MG63 (cell line): ENCODE measurements around the gene PTPRC. TPM values are rescaled to one million over a fixed set of nuclear protein-coding genes. Genes with fewer than 3 reads are reported as not detected.

ENCODE experiments used
- DNase-seq: peaks from one replicate; pipeline ENCODE4 v3.0.0-alpha.2; 2020
- H3K27me3 ChIP-seq: fragments of 250-450 bp; sonication (Bioruptor Pico); 2 replicates; pipeline ENCODE4 v1.5.1; 2020; ENCODE audit warnings: mild to moderate bottlenecking, moderate library complexity
- H3K36me3 ChIP-seq: fragments of 250-450 bp; sonication (Bioruptor Pico); 2 replicates; pipeline ENCODE4 v1.5.1; 2020; ENCODE audit warnings: mild to moderate bottlenecking, moderate library complexity
- H3K4me3 ChIP-seq: fragments of 250-450 bp; sonication (Bioruptor Pico); 2 replicates; pipeline ENCODE4 v1.5.1; 2020; ENCODE audit warnings: mild to moderate bottlenecking, moderate library complexity
- H3K9me3 ChIP-seq: fragments of 250-450 bp; sonication (Bioruptor Pico); 2 replicates; pipeline ENCODE4 v1.5.1; 2020; ENCODE audit warnings: mild to moderate bottlenecking, moderate library complexity
- total RNA-seq: library from RNA; depleted of rRNA; stranded (reverse); fragments of >200 nt; shearing (Covaris generic); gene quantifications from 2 replicates; pipeline ENCODE4 v1.2.3, GENCODE V29; 2014; ENCODE audit warnings: low replicate concordance

The PTPRC gene
- total RNA-seq, 1 experiment from 2014 or later = 7.0 TPM

GRCh38 chr1:198651650-198652400 is 13.0 kb downstream of the PTPRC start:
- Histone ChIP-seq H3K27me3 (no peaks in the 10 kb centered on the region), H3K36me3 (peaks cover 3% of the 10 kb centered on the region; the same call in 1 of the 2 replicates), H3K4me3 (no peak overlapping the region), H3K9me3 (no peaks in the 10 kb centered on the region; the same call in none of the 2 replicates)
- DNase-seq = no peak

- no peak overlapping the region for H3K4me3 ChIP-seq
Observed at GRCh38 chr1:198653808-198654413, 15.1 kb downstream of the PTPRC start.

GRCh38 chr1:198655459-198656121 is 16.8 kb downstream of the PTPRC start:
- Histone ChIP-seq H3K36me3 (peaks cover 3% of the 10 kb centered on the region; the same call in 1 of the 2 replicates), H3K4me3 (no peak overlapping the region), H3K27me3 (no peaks in the 10 kb centered on the region), H3K9me3 (no peaks in the 10 kb centered on the region; the same call in 1 of the 2 replicates)
- DNase-seq = no peak

More at GRCh38 chr1:198653808-198654413, 15.1 kb downstream of the PTPRC start:
- Histone ChIP-seq H3K9me3 (no peaks in the 10 kb centered on the region; the same call in 1 of the 2 replicates), H3K27me3 (no peaks in the 10 kb centered on the region), H3K36me3 (peaks cover 3% of the 10 kb centered on the region; the same call in 1 of the 2 replicates)
- DNase-seq = no peak

- peaks cover 3% of the 10 kb centered on the region; the same call in 1 of the 2 replicates for H3K36me3 ChIP-seq
- H3K4me3 ChIP-seq = no peak overlapping the region
- DNase-seq = no peak
- H3K27me3 ChIP-seq = no peaks in the 10 kb centered on the region
- no peaks in the 10 kb centered on the region; the same call in 1 of the 2 replicates for H3K9me3 ChIP-seq
Observed at GRCh38 chr1:198656500-198656932, 17.7 kb downstream of the PTPRC start.

- no peak overlapping the region for H3K4me3 ChIP-seq
- H3K36me3 ChIP-seq = peaks cover 3% of the 10 kb centered on the region; the same call in 1 of the 2 replicates
- H3K27me3 ChIP-seq = no peaks in the 10 kb centered on the region
- DNase-seq = peak; percentile 57
- H3K9me3 ChIP-seq = no peaks in the 10 kb centered on the region; the same call in 1 of the 2 replicates
Observed at GRCh38 chr1:198657550-198658064, 18.8 kb downstream of the PTPRC start.

- H3K27me3 ChIP-seq = no peaks in the 10 kb centered on the region
- H3K36me3 ChIP-seq = no peaks in the 10 kb centered on the region
- no peak overlapping the region for H3K4me3 ChIP-seq
- no peak for DNase-seq
- H3K9me3 ChIP-seq = 0 out of 2 replicates have a peak, but pooled peaks cover 2% of the 10 kb centered on the region
Observed at GRCh38 chr1:198660341-198661261, 21.8 kb downstream of the PTPRC start.

- no peak for DNase-seq
- H3K27me3 ChIP-seq = no peaks in the 10 kb centered on the region
- H3K9me3 ChIP-seq = 0 out of 2 replicates have a peak, but pooled peaks cover 2% of the 10 kb centered on the region
- H3K36me3 ChIP-seq = no peaks in the 10 kb centered on the region
- no peak overlapping the region for H3K4me3 ChIP-seq
Observed at GRCh38 chr1:198662821-198663220, 24.0 kb downstream of the PTPRC start.

- no peaks in the 10 kb centered on the region for H3K27me3 ChIP-seq
- 0 out of 2 replicates have a peak, but pooled peaks cover 2% of the 10 kb centered on the region for H3K9me3 ChIP-seq
- no peaks in the 10 kb centered on the region for H3K36me3 ChIP-seq
- no peak overlapping the region for H3K4me3 ChIP-seq
- DNase-seq = no peak
Observed at GRCh38 chr1:198664068-198664788, 25.4 kb downstream of the PTPRC start.

GRCh38 chr1:198667186-198667585 is 28.3 kb downstream of the PTPRC start:
- DNase-seq = no peak
- Histone ChIP-seq H3K4me3 (no peak overlapping the region), H3K27me3 (no peaks in the 10 kb centered on the region), H3K36me3 (peaks cover 7% of the 10 kb centered on the region; the same call in 1 of the 2 replicates), H3K9me3 (0 out of 2 replicates have a peak, but pooled peaks cover 2% of the 10 kb centered on the region)

GRCh38 chr1:198667807-198668206 is 29.0 kb downstream of the PTPRC start:
- peaks cover 7% of the 10 kb centered on the region; the same call in 1 of the 2 replicates for H3K36me3 ChIP-seq
- no peak for DNase-seq
- H3K9me3 ChIP-seq = 0 out of 2 replicates have a peak, but pooled peaks cover 2% of the 10 kb centered on the region
- no peaks in the 10 kb centered on the region for H3K27me3 ChIP-seq
- H3K4me3 ChIP-seq = no peak overlapping the region

GRCh38 chr1:198669023-198669698 is 30.3 kb downstream of the PTPRC start:
- Histone ChIP-seq H3K4me3 (no peak overlapping the region), H3K36me3 (peaks cover 7% of the 10 kb centered on the region; the same call in 1 of the 2 replicates), H3K27me3 (no peaks in the 10 kb centered on the region), H3K9me3 (0 out of 2 replicates have a peak, but pooled peaks cover 2% of the 10 kb centered on the region)
- peak; percentile 86 for DNase-seq

- Histone ChIP-seq H3K9me3 (0 out of 2 replicates have a peak, but pooled peaks cover 2% of the 10 kb centered on the region), H3K36me3 (peaks cover 7% of the 10 kb centered on the region; the same call in 1 of the 2 replicates), H3K4me3 (no peak overlapping the region), H3K27me3 (no peaks in the 10 kb centered on the region)
- no peak for DNase-seq
Observed at GRCh38 chr1:198669771-198670170, 30.9 kb downstream of the PTPRC start.

GRCh38 chr1:198671136-198671535 is 32.3 kb downstream of the PTPRC start:
- H3K36me3 ChIP-seq = peaks cover 9% of the 10 kb centered on the region; the same call in 1 of the 2 replicates
- H3K4me3 ChIP-seq = no peak overlapping the region
- no peak for DNase-seq
- H3K27me3 ChIP-seq = no peaks in the 10 kb centered on the region
- H3K9me3 ChIP-seq = no peaks in the 10 kb centered on the region; the same call in 1 of the 2 replicates

- Histone ChIP-seq H3K4me3 (no peak overlapping the region), H3K9me3 (no peaks in the 10 kb centered on the region; the same call in 1 of the 2 replicates), H3K36me3 (peaks cover 9% of the 10 kb centered on the region; the same call in 1 of the 2 replicates), H3K27me3 (no peaks in the 10 kb centered on the region)
- DNase-seq = peak; percentile 31
Observed at GRCh38 chr1:198672124-198672523, 33.3 kb downstream of the PTPRC start.
